ENCODE data around the gene MAG. TPM values are rescaled to one million over a fixed set of nuclear protein-coding genes. Genes with fewer than 3 reads are reported as not detected.

MAG gene
- total and polyA plus RNA-seq, 2 of the 8 experiments (the other 6 are each of a cell fraction or from before 2014, with no cell fraction given), result 0.20 to 1.3 TPM

DNA sequence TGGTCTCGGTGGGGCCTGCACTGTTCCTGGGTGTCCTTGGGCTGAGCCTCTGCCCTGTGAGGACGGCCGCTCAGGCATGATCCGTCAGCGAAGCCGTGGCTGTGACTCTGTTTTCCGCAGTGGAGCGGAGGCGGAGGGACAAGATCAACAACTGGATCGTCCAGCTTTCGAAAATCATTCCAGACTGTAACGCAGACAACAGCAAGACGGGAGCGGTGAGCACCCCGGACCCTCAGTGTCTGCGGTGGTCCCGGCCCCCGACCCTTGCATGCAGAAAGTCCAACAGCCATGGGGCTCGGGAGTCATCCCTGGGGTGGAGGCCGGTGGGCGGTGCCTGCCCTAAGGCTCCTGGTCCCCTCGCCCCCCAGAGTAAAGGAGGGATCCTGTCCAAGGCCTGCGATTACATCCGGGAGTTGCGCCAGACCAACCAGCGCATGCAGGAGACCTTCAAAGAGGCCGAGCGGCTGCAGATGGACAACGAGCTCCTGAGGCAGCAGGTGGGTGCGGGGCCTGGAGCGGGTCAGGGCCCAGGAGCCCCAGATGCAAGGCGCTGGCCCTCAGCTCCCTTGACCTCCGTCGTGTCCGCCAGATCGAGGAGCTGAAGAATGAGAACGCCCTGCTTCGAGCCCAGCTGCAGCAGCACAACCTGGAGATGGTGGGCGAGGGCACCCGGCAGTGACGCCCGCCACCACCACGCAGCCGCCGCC lies 13.2 kb upstream of the MAG start (continued):
- TF ChIP-seq POU5F1 (IDR thresholded peaks at IDR 0.05; ENCODE audit: low read depth, low read length), result no peak
- no peak for TF ChIP-seq JUN (IDR thresholded peaks at IDR 0.05; ENCODE audit: low read depth, low read length)
- TF ChIP-seq SP2 (IDR thresholded peaks at IDR 0.05; ENCODE audit: low read length), result no peak
- TF ChIP-seq RBBP5 (IDR thresholded peaks at IDR 0.05; ENCODE audit: borderline replicate concordance, low read depth, low read length), result no peak
- TF ChIP-seq FOSL1 (IDR thresholded peaks at IDR 0.05; ENCODE audit: insufficient read depth, low read depth, low read length), result no peak

All from H1 (cell line).